ENCODE results near the gene CXCR6.

CXCR6 gene

GRCh38 chr3:45912435-45912834 lies 30.8 kb upstream of the CXCR6 start:
- Histone ChIP-seq H2AFZ (ENCODE audit: low read depth, low read length) (no peak overlapping the region), H3K9me3 (ENCODE audit: low read length) (peaks cover 2% of the 10 kb centered on the region), H3K36me3 (ENCODE audit: insufficient read depth, low read length) (no peaks in the 10 kb centered on the region), H3K4me3 (ENCODE audit: low read length) (no peak overlapping the region), H3K27me3 (ENCODE audit: insufficient read depth, low read length) (no peaks in the 10 kb centered on the region), H3K4me1 (ENCODE audit: insufficient read depth, low read length) (peaks cover 12% of the 10 kb centered on the region)

GRCh38 chr3:45914362-45915058 lies 28.8 kb upstream of the CXCR6 start:
- Histone ChIP-seq H3K4me3 (ENCODE audit: low read length) (no peak overlapping the region), H3K4me1 (ENCODE audit: insufficient read depth, low read length) (peaks cover 12% of the 10 kb centered on the region), H3K36me3 (ENCODE audit: insufficient read depth, low read length) (no peaks in the 10 kb centered on the region), H3K9me3 (ENCODE audit: low read length) (peaks cover 2% of the 10 kb centered on the region), H2AFZ (ENCODE audit: low read depth, low read length) (no peak overlapping the region), H3K27me3 (ENCODE audit: insufficient read depth, low read length) (no peaks in the 10 kb centered on the region)

- no peak overlapping the region for H3K4me3 ChIP-seq (ENCODE audit: low read length)
- H3K27me3 ChIP-seq (ENCODE audit: insufficient read depth, low read length) = no peaks in the 10 kb centered on the region
- peaks cover 2% of the 10 kb centered on the region for H3K9me3 ChIP-seq (ENCODE audit: low read length)
- H3K36me3 ChIP-seq (ENCODE audit: insufficient read depth, low read length) = peaks cover 4% of the 10 kb centered on the region
- peaks cover 12% of the 10 kb centered on the region for H3K4me1 ChIP-seq (ENCODE audit: insufficient read depth, low read length)
- no peak overlapping the region for H2AFZ ChIP-seq (ENCODE audit: low read depth, low read length)
Observed at GRCh38 chr3:45915059-45915439, 28.2 kb upstream of the CXCR6 start.

- H3K27me3 ChIP-seq (ENCODE audit: insufficient read depth, low read length) = no peaks in the 10 kb centered on the region
- peaks cover 8% of the 10 kb centered on the region for H3K36me3 ChIP-seq (ENCODE audit: insufficient read depth, low read length)
- H2AFZ ChIP-seq (ENCODE audit: low read depth, low read length) = no peak overlapping the region
- peaks cover 12% of the 10 kb centered on the region for H3K4me1 ChIP-seq (ENCODE audit: insufficient read depth, low read length)
- H3K9me3 ChIP-seq (ENCODE audit: low read length) = peaks cover 2% of the 10 kb centered on the region
- no peak overlapping the region for H3K4me3 ChIP-seq (ENCODE audit: low read length)
Observed at GRCh38 chr3:45915518-45916231, 27.6 kb upstream of the CXCR6 start.

- no peaks in the 10 kb centered on the region for H3K27me3 ChIP-seq (ENCODE audit: insufficient read depth, low read length)
- no peak overlapping the region for H3K4me3 ChIP-seq (ENCODE audit: low read length)
- H3K4me1 ChIP-seq (ENCODE audit: insufficient read depth, low read length) = peaks cover 12% of the 10 kb centered on the region
- no peak overlapping the region for H2AFZ ChIP-seq (ENCODE audit: low read depth, low read length)
- peaks cover 24% of the 10 kb centered on the region for H3K36me3 ChIP-seq (ENCODE audit: insufficient read depth, low read length)
- peaks cover 2% of the 10 kb centered on the region for H3K9me3 ChIP-seq (ENCODE audit: low read length)
Observed at GRCh38 chr3:45917146-45917898, 25.9 kb upstream of the CXCR6 start.

GRCh38 chr3:45921158-45922038 lies 21.9 kb upstream of the CXCR6 start:
- Histone ChIP-seq H3K27me3 (ENCODE audit: insufficient read depth, low read length) (no peaks in the 10 kb centered on the region), H3K9me3 (ENCODE audit: low read length) (no peaks in the 10 kb centered on the region), H3K4me1 (ENCODE audit: insufficient read depth, low read length) (no peaks in the 10 kb centered on the region), H3K36me3 (ENCODE audit: insufficient read depth, low read length) (peaks cover 33% of the 10 kb centered on the region), H3K4me3 (ENCODE audit: low read length) (no peak overlapping the region), H2AFZ (ENCODE audit: low read depth, low read length) (no peak overlapping the region)

- H3K27me3 ChIP-seq (ENCODE audit: insufficient read depth, low read length) = no peaks in the 10 kb centered on the region
- no peak overlapping the region for H3K4me3 ChIP-seq (ENCODE audit: low read length)
- H3K4me1 ChIP-seq (ENCODE audit: insufficient read depth, low read length) = no peaks in the 10 kb centered on the region
- H3K9me3 ChIP-seq (ENCODE audit: low read length) = no peaks in the 10 kb centered on the region
- peaks cover 33% of the 10 kb centered on the region for H3K36me3 ChIP-seq (ENCODE audit: insufficient read depth, low read length)
- no peak overlapping the region for H2AFZ ChIP-seq (ENCODE audit: low read depth, low read length)
Observed at GRCh38 chr3:45922039-45922326, 21.3 kb upstream of the CXCR6 start.

- Histone ChIP-seq H3K36me3 (ENCODE audit: insufficient read depth, low read length) (peaks cover 40% of the 10 kb centered on the region), H2AFZ (ENCODE audit: low read depth, low read length) (no peak overlapping the region), H3K9me3 (ENCODE audit: low read length) (no peaks in the 10 kb centered on the region), H3K4me1 (ENCODE audit: insufficient read depth, low read length) (no peaks in the 10 kb centered on the region), H3K4me3 (ENCODE audit: low read length) (no peak overlapping the region), H3K27me3 (ENCODE audit: insufficient read depth, low read length) (no peaks in the 10 kb centered on the region)
Observed at GRCh38 chr3:45922950-45923590, 20.2 kb upstream of the CXCR6 start.

GRCh38 chr3:45923755-45924154 lies 19.5 kb upstream of the CXCR6 start:
- H3K27me3 ChIP-seq (ENCODE audit: insufficient read depth, low read length) = no peaks in the 10 kb centered on the region
- H2AFZ ChIP-seq (ENCODE audit: low read depth, low read length) = no peak overlapping the region
- no peaks in the 10 kb centered on the region for H3K9me3 ChIP-seq (ENCODE audit: low read length)
- H3K4me3 ChIP-seq (ENCODE audit: low read length) = no peak overlapping the region
- H3K36me3 ChIP-seq (ENCODE audit: insufficient read depth, low read length) = peaks cover 47% of the 10 kb centered on the region
- no peaks in the 10 kb centered on the region for H3K4me1 ChIP-seq (ENCODE audit: insufficient read depth, low read length)

- H3K36me3 ChIP-seq (ENCODE audit: insufficient read depth, low read length) = peaks cover 49% of the 10 kb centered on the region
- H2AFZ ChIP-seq (ENCODE audit: low read depth, low read length) = no peak overlapping the region
- H3K9me3 ChIP-seq (ENCODE audit: low read length) = no peaks in the 10 kb centered on the region
Observed at GRCh38 chr3:45927881-45928280, 15.4 kb upstream of the CXCR6 start.

GRCh38 chr3:45929042-45929679 lies 14.1 kb upstream of the CXCR6 start:
- peaks cover 44% of the 10 kb centered on the region for H3K36me3 ChIP-seq (ENCODE audit: insufficient read depth, low read length)
- no peaks in the 10 kb centered on the region for H3K9me3 ChIP-seq (ENCODE audit: low read length)
- H2AFZ ChIP-seq (ENCODE audit: low read depth, low read length) = no peak overlapping the region
- no peak overlapping the region for H3K4me3 ChIP-seq (ENCODE audit: low read length)
- no peaks in the 10 kb centered on the region for H3K27me3 ChIP-seq (ENCODE audit: insufficient read depth, low read length)
- H3K4me1 ChIP-seq (ENCODE audit: insufficient read depth, low read length) = no peaks in the 10 kb centered on the region

More at GRCh38 chr3:45927881-45928280, 15.4 kb upstream of the CXCR6 start:
- no peaks in the 10 kb centered on the region for H3K4me1 ChIP-seq (ENCODE audit: insufficient read depth, low read length)
- H3K27me3 ChIP-seq (ENCODE audit: insufficient read depth, low read length) = no peaks in the 10 kb centered on the region
- no peak overlapping the region for H3K4me3 ChIP-seq (ENCODE audit: low read length)

GRCh38 chr3:45931496-45931895 lies 11.8 kb upstream of the CXCR6 start:
- Histone ChIP-seq H2AFZ (ENCODE audit: low read depth, low read length) (no peak overlapping the region), H3K27me3 (ENCODE audit: insufficient read depth, low read length) (no peaks in the 10 kb centered on the region), H3K9me3 (ENCODE audit: low read length) (peaks cover 5% of the 10 kb centered on the region), H3K36me3 (ENCODE audit: insufficient read depth, low read length) (peaks cover 64% of the 10 kb centered on the region), H3K4me3 (ENCODE audit: low read length) (no peak overlapping the region), H3K4me1 (ENCODE audit: insufficient read depth, low read length) (no peaks in the 10 kb centered on the region)
